SK-N-SH (cell line): Measurements from ENCODE around the gene SSRP1. TPM values are rescaled to one million over a fixed set of nuclear protein-coding genes. Genes with fewer than 3 reads are reported as not detected.

Experiments used
- CTCF ChIA-PET: fragments of 300-600, 350-600 bp; formaldehyde crosslinking; extraction: SDS; loops from one replicate; lab custom pipeline; 2021; lab: Yijun Ruan, JAX
- POLR2A ChIA-PET: fragments of 350-600 bp; sonication (Branson Sonifier 250); formaldehyde crosslinking; extraction: SDS; loops from one replicate; lab custom pipeline; 2020; ENCODE audit warnings: antibody characterized with exemption, inconsistent platforms; lab: Yijun Ruan, JAX
- DNase-seq: peaks from one replicate; pipeline ENCODE4 v3.0.0; 2012
- H2AFZ ChIP-seq: fragments of 200-600 bp; sonication (generic); 2 replicates; pipeline ENCODE4 v1.8.1; 2016; ENCODE audit warnings: antibody characterized with exemption, mild to moderate bottlenecking, low read depth
- H3F3A ChIP-seq: fragments of 200-600 bp; sonication (generic); replicated peaks from 2 replicates; pipeline ENCODE3; 2016; ENCODE audit warnings: antibody characterized with exemption, mild to moderate bottlenecking; ENCODE audit not compliant: insufficient read depth
- H3K27ac ChIP-seq, 2 experiments: fragments of 200-500 bp in 1 of 2; fragments of 200-600 bp in 1 of 2; sonication (Bioruptor generic) in 1 of 2; sonication (generic), shearing (Covaris generic) in 1 of 2; 2 replicates each; pipeline versions ENCODE4 v1.5.1 to v1.6.1; 2014 to 2016; ENCODE audit warnings: low read depth in 2 of 2, inconsistent platforms in 1 of 2, low read length in 1 of 2, mild to moderate bottlenecking in 1 of 2, mixed read lengths in 1 of 2
- H3K27me3 ChIP-seq: fragments of 200-600 bp; sonication (generic), shearing (Covaris generic); 2 replicates; pipeline ENCODE4 v1.6.1; 2016; ENCODE audit warnings: mixed run types; ENCODE audit not compliant: insufficient read depth
- H3K36me3 ChIP-seq, 2 experiments: fragments of 200-500 bp in 1 of 2; fragments of 200-600 bp in 1 of 2; sonication (Bioruptor generic) in 1 of 2; sonication (generic) in 1 of 2; replicated peaks in 1 of 2; 2 replicates each; pipeline versions ENCODE3 to v1.5.1; 2014 to 2016; ENCODE audit warnings: low read length in 1 of 2, mild to moderate bottlenecking in 1 of 2; ENCODE audit not compliant: insufficient read depth in 2 of 2, control insufficient read depth in 1 of 2
- H3K4me1 ChIP-seq, 2 experiments: fragments of 200-500 bp in 1 of 2; fragments of 200-600 bp in 1 of 2; sonication (Bioruptor generic) in 1 of 2; sonication (generic), shearing (Covaris generic) in 1 of 2; 2 replicates each; pipeline versions ENCODE4 v1.5.1 to v1.6.1; 2014 to 2016; ENCODE audit warnings: low read depth in 1 of 2, low read length in 1 of 2, mixed run types in 1 of 2; ENCODE audit not compliant: insufficient read depth in 2 of 2, control insufficient read depth in 1 of 2
- H3K4me2 ChIP-seq: fragments of 200-600 bp; sonication (generic), shearing (Covaris generic); 2 replicates; pipeline ENCODE4 v1.6.1; 2017; ENCODE audit warnings: mixed run types
- H3K4me3 ChIP-seq, 2 experiments: fragments of 200-500 bp in 1 of 2; fragments of 200-600 bp in 1 of 2; sonication (Bioruptor generic) in 1 of 2; sonication (generic), shearing (Covaris generic) in 1 of 2; 2 replicates each; pipeline versions ENCODE4 v1.5.1 to v1.8.1; 2014 to 2016; ENCODE audit warnings: low read depth in 2 of 2, inconsistent platforms in 1 of 2, low read length in 1 of 2, mild to moderate bottlenecking in 1 of 2, mixed read lengths in 1 of 2, moderate library complexity in 1 of 2
- H3K79me2 ChIP-seq: fragments of 200-600 bp; sonication (generic); 2 replicates; pipeline ENCODE4 v1.8.1; 2017; ENCODE audit warnings: mild to moderate bottlenecking; ENCODE audit not compliant: insufficient read depth
- H3K9ac ChIP-seq: fragments of 200-600 bp; sonication (generic); 2 replicates; pipeline ENCODE4 v1.6.1; 2017; ENCODE audit warnings: mixed run types
- H3K9me2 ChIP-seq: fragments of 200-600 bp; sonication (generic); 2 replicates; pipeline ENCODE4 v1.6.1; 2017; ENCODE audit warnings: mixed run types
- H3K9me3 ChIP-seq: fragments of 200-600 bp; sonication (generic); 2 replicates; pipeline ENCODE4 v1.6.1; 2017; ENCODE audit warnings: mixed run types, mild to moderate bottlenecking, moderate library complexity
- H4K20me1 ChIP-seq: fragments of 200-600 bp; sonication (generic); 2 replicates; pipeline ENCODE4 v1.6.1; 2017; ENCODE audit warnings: mild to moderate bottlenecking, mixed run types; ENCODE audit not compliant: insufficient read depth
- EP300 ChIP-seq, 2 experiments: IDR thresholded peaks; 2 replicates each; pipeline versions ENCODE4 v1.4.0 to v1.6.1; 2012; ENCODE audit warnings: borderline replicate concordance in 1 of 2, low read depth in 1 of 2, low read length in 1 of 2
- IRF3 ChIP-seq: fragments of 150-350 bp; IDR thresholded peaks from 2 replicates; pipeline ENCODE4 v1.6.1; 2016; ENCODE audit warnings: mild to moderate bottlenecking, low read depth, low read length
- MXI1 ChIP-seq: IDR thresholded peaks from 2 replicates; pipeline ENCODE4 v1.6.1; 2012; ENCODE audit warnings: mild to moderate bottlenecking, low read depth, low read length, improper control_type of control experiment
- NFIC ChIP-seq: IDR thresholded peaks from 2 replicates; pipeline ENCODE4 v1.4.0; 2012; ENCODE audit warnings: borderline replicate concordance
- RAD21 ChIP-seq: IDR thresholded peaks from 2 replicates; pipeline ENCODE4 v1.6.1; 2012; ENCODE audit warnings: mild to moderate bottlenecking, low read length
- REST ChIP-seq: IDR thresholded peaks from 2 replicates; pipeline ENCODE4 v1.6.1; 2012; ENCODE audit warnings: mild to moderate bottlenecking, low read depth, low read length, moderate library complexity
- RFX5 ChIP-seq: IDR thresholded peaks from 2 replicates; pipeline ENCODE4 v1.6.1; 2012; ENCODE audit warnings: mild to moderate bottlenecking, improper control_type of control experiment, low read length
- TEAD4 ChIP-seq: IDR thresholded peaks from 2 replicates; pipeline ENCODE4 v1.4.0; 2012; ENCODE audit warnings: mild to moderate bottlenecking, borderline replicate concordance; ENCODE audit not compliant: insufficient read depth
- YY1 ChIP-seq: IDR thresholded peaks from 2 replicates; pipeline ENCODE4 v1.4.0; 2012; ENCODE audit warnings: low read depth, mild to moderate bottlenecking
- WGBS: methylation state at CpG from one replicate; pipeline ENCODE4 v1.1.6; 2017; ENCODE audit warnings: low lambda C conversion rate; 5-methylcytosine and 5-hydroxymethylcytosine counted together
- polyA plus RNA-seq, 3 experiments: library from polyadenylated mRNA; depleted of rRNA; stranded (reverse); fragments of >200 nt; gene quantifications; 2 replicates each; pipeline ENCODE4 v1.2.3, GENCODE V29; 2012
- TF ChIP-seq, protein P1 (sequence below): IDR thresholded peaks from 2 replicates; pipeline ENCODE4 v1.4.0; 2012; ENCODE audit warnings: low read depth, borderline replicate concordance

SSRP1 gene
- polyA plus RNA-seq, 1 of the 3 experiments (the other 2 are of a cell fraction) = 137 TPM

DNA sequence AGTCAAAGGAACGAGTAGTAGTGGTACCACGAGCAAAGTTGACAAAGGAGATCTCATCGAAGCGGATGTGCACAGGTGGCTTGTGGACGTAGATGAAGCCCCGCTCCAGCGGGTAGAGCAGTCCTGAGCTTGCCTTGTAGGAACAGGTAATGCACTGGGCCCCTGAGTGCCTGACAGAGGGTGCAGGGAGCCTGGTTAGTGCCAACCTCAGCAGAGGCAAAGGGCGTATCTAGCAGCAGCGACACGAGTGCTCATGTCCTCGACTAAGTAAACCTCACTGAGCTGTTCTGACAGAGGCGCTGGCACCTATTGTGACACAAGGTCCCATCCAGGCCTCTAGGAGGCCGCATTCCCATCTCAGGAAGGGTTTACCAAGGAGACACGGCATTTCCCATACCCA lies 4.0 kb downstream of the SSRP1 start:
- ChIA-PET POLR2A (no interaction called here), CTCF (interaction anchor here (1.9 kb wide), 1 partner anchor 14 kb away, joined by 6 read pairs; no protein-coding TSS in a partner anchor)
- peaks cover 47 to 67% of the 10 kb centered on the region in 2 experiments for H3K36me3 ChIP-seq

More for the DNA sequence above, 4.0 kb downstream of the SSRP1 start:
- peaks cover 45% of the 10 kb centered on the region for H3K79me2 ChIP-seq
- no peaks in the 10 kb centered on the region for H3K9me3 ChIP-seq
- H3K4me2 ChIP-seq = no peak overlapping the region
- H3K9ac ChIP-seq = no peak overlapping the region
- H3K27ac ChIP-seq = no peak overlapping the region; a peak in 1 of 4 replicates
- H3K9me2 ChIP-seq = no peaks in the 10 kb centered on the region
- WGBS = 100% methylated on average over 4 of the region's 14 CpGs
- H3F3A ChIP-seq = peaks cover 2% of the 10 kb centered on the region
- peaks cover 9 to 17% of the 10 kb centered on the region in 2 experiments; a peak in 3 of 4 replicates for H3K4me1 ChIP-seq
- H3K27me3 ChIP-seq = no peaks in the 10 kb centered on the region
- TF ChIP-seq IRF3 (no peak), RAD21 (no peak), YY1 (no peak), NFIC (no peak), RFX5 (no peak), TEAD4 (no peak), MXI1 (no peak), REST (no peak), EP300 (IDR thresholded peaks at IDR 0.05; ENCODE audit: borderline replicate concordance in 1 of 2, low read depth in 1 of 2, low read length in 1 of 2) (no peak)
- TF ChIP-seq, protein P1, sequence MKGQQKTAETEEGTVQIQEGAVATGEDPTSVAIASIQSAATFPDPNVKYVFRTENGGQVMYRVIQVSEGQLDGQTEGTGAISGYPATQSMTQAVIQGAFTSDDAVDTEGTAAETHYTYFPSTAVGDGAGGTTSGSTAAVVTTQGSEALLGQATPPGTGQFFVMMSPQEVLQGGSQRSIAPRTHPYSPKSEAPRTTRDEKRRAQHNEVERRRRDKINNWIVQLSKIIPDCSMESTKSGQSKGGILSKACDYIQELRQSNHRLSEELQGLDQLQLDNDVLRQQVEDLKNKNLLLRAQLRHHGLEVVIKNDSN = no peak
- no peak overlapping the region for H3K4me3 ChIP-seq
- no peak for DNase-seq
- no peak overlapping the region for H2AFZ ChIP-seq
- H4K20me1 ChIP-seq = no peaks in the 10 kb centered on the region
